Measurements from ENCODE around the gene CNTN4.

The CNTN4 gene

DNA sequence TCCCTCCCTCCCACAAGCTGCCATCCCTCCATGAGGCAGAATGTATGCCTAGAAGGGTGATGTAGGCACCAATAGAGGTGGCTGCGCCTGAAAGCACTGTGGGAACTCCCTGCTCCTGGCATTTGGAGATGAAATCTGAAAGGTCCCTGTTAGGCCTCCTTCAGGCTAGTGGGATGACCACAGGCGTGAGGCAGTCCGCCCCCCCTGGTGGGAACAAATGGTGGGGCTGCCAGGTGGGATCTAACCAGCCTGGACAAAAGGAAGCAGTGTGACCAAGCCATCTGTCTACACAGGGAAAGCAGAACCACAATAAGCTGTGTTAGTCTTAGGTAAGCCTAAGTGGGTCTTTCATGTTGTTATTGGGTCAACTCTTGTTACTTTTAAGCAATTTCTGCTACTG, 986.2 kb downstream of the CNTN4 start:
- no peak overlapping the region for H3K4me3 ChIP-seq (ENCODE audit: low read depth, low read length)
- TF ChIP-seq CTCF (IDR thresholded peaks at IDR 0.05; ENCODE audit: low read depth, low read length) = no peak

DNA sequence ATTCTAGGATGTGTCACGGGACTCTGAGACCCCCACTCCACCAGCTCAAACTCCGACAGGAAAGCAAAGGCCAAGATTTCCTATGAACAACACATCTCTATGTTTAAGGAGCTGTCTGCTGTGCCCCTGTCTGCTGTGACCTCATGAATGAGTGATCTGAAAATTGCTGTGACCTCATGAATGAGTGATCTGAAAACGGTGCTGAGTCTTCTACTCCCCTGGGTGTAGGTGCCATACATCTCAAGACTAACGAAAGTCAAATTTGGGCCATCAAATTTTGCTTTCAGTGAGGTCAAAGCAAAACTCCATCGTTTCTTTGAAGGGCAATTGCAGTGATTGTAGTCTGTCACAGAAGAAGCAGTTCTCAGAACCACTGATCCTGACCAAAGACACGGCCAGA, 987.1 kb downstream of the CNTN4 start:
- TF ChIP-seq CTCF (IDR thresholded peaks at IDR 0.05; ENCODE audit: low read depth, low read length) = no peak
- H3K4me3 ChIP-seq (ENCODE audit: low read depth, low read length) = no peak overlapping the region

GRCh38 chr3:3086239-3086638, 987.6 kb downstream of the CNTN4 start:
- no peak overlapping the region for H3K4me3 ChIP-seq (ENCODE audit: low read depth, low read length)
- TF ChIP-seq CTCF (IDR thresholded peaks at IDR 0.05; ENCODE audit: low read depth, low read length) = no peak

DNA sequence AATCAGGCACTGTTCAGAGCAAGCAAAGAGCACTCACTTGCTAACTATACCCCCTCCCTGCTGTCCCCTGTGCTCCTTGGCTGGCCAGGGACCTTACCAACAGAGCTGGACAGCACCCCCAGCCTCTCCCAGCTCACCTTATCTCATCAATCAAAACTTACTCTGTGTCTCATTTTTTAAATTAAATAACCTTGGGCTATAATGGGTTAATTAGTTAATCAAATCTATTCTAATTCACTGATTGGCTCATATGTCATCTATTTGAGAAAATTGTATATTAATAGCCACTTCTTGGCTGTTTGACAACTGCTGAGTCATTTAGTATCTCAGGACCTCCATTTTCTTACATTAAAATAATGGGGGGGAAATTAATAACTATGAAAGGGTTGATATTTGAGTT, 988.6 kb downstream of the CNTN4 start:
- TF ChIP-seq CTCF (IDR thresholded peaks at IDR 0.05; ENCODE audit: low read depth, low read length) = no peak

DNA sequence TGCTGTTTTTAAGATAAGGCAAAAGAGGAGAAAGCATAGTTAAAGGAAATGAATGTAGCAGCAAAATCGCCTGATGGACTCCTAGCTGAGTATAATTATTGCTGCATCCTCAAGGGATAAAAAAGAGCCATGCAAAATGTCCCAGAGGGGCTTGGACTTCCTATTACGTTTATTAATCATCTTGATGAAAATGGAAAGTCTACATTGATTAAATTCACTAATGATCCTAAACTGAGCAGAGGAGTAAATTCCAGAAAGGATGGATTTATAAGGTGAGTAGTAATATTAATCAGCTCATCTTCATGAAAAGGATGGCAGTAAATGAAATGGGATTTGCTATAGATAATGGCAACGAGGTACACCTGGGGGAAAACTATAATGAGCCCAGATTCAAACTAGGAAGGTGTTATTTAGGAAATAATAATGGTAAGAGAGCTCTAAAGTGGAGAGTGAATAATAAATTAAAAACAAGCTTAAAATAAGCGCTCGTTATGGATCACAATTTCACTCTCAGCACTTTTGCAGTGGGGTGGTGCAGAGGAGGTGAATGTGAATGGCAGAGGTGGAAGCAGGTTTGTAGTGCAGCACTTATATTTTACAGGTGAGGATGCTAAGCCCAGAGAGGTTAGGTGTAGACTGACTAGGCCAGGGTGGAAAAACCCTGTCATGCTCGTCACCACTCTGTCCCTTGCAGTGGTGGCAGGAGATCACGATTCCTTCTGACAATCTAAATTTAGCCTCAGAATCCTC, 989.2 kb downstream of the CNTN4 start:
- H3K4me3 ChIP-seq (ENCODE audit: low read depth, low read length) = no peak overlapping the region
- no peak for TF ChIP-seq CTCF (IDR thresholded peaks at IDR 0.05; ENCODE audit: low read depth, low read length)

More for the DNA sequence above, 988.6 kb downstream of the CNTN4 start:
- H3K4me3 ChIP-seq (ENCODE audit: low read depth, low read length) = no peak overlapping the region

- no peak for TF ChIP-seq CTCF (IDR thresholded peaks at IDR 0.05; ENCODE audit: low read depth, low read length)
- H3K4me3 ChIP-seq (ENCODE audit: low read depth, low read length) = no peak overlapping the region
These were observed 990.4 kb downstream of the CNTN4 start for GRCh38 chr3:3089017-3089416.

DNA sequence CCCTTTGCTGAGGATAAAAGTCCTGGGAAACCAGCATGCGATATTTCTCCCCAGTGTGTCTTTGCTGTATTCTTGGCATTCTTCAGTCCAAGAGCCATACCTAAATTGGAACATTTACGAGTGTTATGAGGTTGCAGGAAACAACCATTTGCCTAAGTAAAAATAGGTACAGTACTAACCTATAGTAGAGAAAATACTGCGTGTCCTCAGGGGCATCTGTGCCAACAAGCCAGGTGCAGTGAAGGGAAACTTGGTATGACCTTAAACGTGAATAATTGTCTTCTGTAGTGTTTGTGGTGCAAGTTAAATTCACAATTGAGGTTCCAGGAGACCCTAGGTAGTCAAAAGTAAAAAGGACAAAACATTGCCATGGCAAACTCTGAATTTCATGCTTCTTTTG, 999.3 kb downstream of the CNTN4 start:
- TF ChIP-seq CTCF (IDR thresholded peaks at IDR 0.05; ENCODE audit: low read depth, low read length) = no peak
- no peak overlapping the region for H3K4me3 ChIP-seq (ENCODE audit: low read depth, low read length)

Measured in WI38 (cell line).